Natural killer cell (primary cell): ENCODE data around the gene SPOCK1. TPM values are rescaled to one million over a fixed set of nuclear protein-coding genes. Genes with fewer than 3 reads are reported as not detected.
"Not testable (repeated sequence)": the region's sequence is repeated elsewhere in the genome, so short reads cannot be mapped to it uniquely, and the experiment has no call there.

Experiments used
- ATAC-seq, 3 donors: fragments of 150-1000 bp in 2 of 3; fragments of 200-7000 bp in 1 of 3; cut with Tn5 transposase; 1 replicate in 1 of 3; 2 replicates in 2 of 3; pipeline ENCODE4 v1.10.0; 2021; ENCODE audit warnings: mild to moderate bottlenecking in 2 of 3, moderate library complexity in 2 of 3
- DNase-seq, 2 donors: peaks; one replicate each; pipeline versions ENCODE4 v3.0.0 to v3.0.0-alpha.2; 2013 to 2021; ENCODE audit warnings: mixed read lengths in 1 of 2
- H3K27ac ChIP-seq: one replicate; pipeline ENCODE4 v1.5.1; 2013; ENCODE audit warnings: mild to moderate bottlenecking, low read length
- H3K27me3 ChIP-seq: one replicate; pipeline ENCODE4 v1.6.1; 2013; ENCODE audit warnings: low read length; ENCODE audit not compliant: control insufficient read depth, insufficient read depth
- H3K36me3 ChIP-seq: one replicate; pipeline ENCODE4 v1.6.1; 2013; ENCODE audit warnings: low read length; ENCODE audit not compliant: control insufficient read depth, insufficient read depth
- H3K4me1 ChIP-seq: one replicate; pipeline ENCODE4 v1.6.1; 2013; ENCODE audit warnings: low read length; ENCODE audit not compliant: control insufficient read depth, insufficient read depth
- H3K4me3 ChIP-seq: one replicate; pipeline ENCODE4 v1.5.1; 2013; ENCODE audit warnings: low read length
- H3K9me3 ChIP-seq: one replicate; pipeline ENCODE4 v1.6.1; 2013; ENCODE audit warnings: low read length; ENCODE audit not compliant: control insufficient read depth, insufficient read depth
- H3K27ac Mint-ChIP-seq, 2 donors: one replicate each; pipeline ENCODE4 v1.8.0; 2022; ENCODE audit warnings: mild to moderate bottlenecking in 2 of 2, mixed read lengths in 2 of 2, moderate library complexity in 1 of 2
- H3K27me3 Mint-ChIP-seq, 2 donors: one replicate each; pipeline ENCODE4 v1.8.0; 2022; ENCODE audit warnings: low read depth in 2 of 2, mixed read lengths in 2 of 2
- H3K36me3 Mint-ChIP-seq: one replicate; pipeline ENCODE4 v1.8.0; 2022; ENCODE audit warnings: mixed read lengths
- H3K4me1 Mint-ChIP-seq, 2 donors: one replicate each; pipeline ENCODE4 v1.8.0; 2022; ENCODE audit warnings: mixed read lengths in 2 of 2
- H3K4me3 Mint-ChIP-seq: one replicate; pipeline ENCODE4 v1.8.0; 2022; ENCODE audit warnings: mild to moderate bottlenecking, moderate library complexity, mixed read lengths
- H3K9me3 Mint-ChIP-seq, 2 donors: one replicate each; pipeline ENCODE4 v1.8.0; 2022; ENCODE audit warnings: mixed read lengths in 2 of 2
- CTCF ChIP-seq: fragments of 200-600 bp; IDR thresholded peaks from one replicate; pipeline ENCODE4 v1.8.0; 2022; ENCODE audit warnings: antibody characterized with exemption
- WGBS: methylation state at CpG from one replicate; pipeline ENCODE4 v1.1.7; 2013; ENCODE audit warnings: missing lambda C conversion rate; ENCODE audit not compliant: insufficient coverage; 5-methylcytosine and 5-hydroxymethylcytosine counted together
- intact Hi-C: fragments of 100-400 bp; cut with micrococcal nuclease; formaldehyde crosslinking; loops from one replicate; pipeline ENCODE4 v1.14.2; 2022
- total RNA-seq, 4 donors: library from RNA; stranded (reverse); fragments of 120-200 nt in 1 of 4; gene quantifications; one replicate each; pipeline versions ENCODE4 v1.2.3 to v1.2.4, GENCODE V29; 2013 to 2022

Gene SPOCK1
- total RNA-seq, 3 donors from 2014 or later (not counting 1 experiment from before 2014, with no cell fraction given) = 0.09 to 1.6 (median 0.61) TPM

- Mint-ChIP-seq H3K4me3 (no peak overlapping the region), H3K36me3 (no peaks in the 10 kb centered on the region), H3K9me3 (no peaks in the 10 kb centered on the region), H3K4me1 (peaks cover 0 to 12% of the 10 kb centered on the region in 2 donors), H3K27me3 (peaks cover 24% of the 10 kb centered on the region in 2 donors), H3K27ac (no peak overlapping the region)
- intact Hi-C loops = no loop called here
- 82% methylated on average over 4 of the region's 4 CpGs for whole genome bisulfite sequencing
- Histone ChIP-seq H3K9me3 (no peaks in the 10 kb centered on the region), H3K4me3 (no peak overlapping the region), H3K27me3 (peaks cover 14% of the 10 kb centered on the region), H3K27ac (no peak overlapping the region), H3K4me1 (peaks cover 5% of the 10 kb centered on the region), H3K36me3 (no peaks in the 10 kb centered on the region)
- DNase-seq (no peak), ATAC-seq (no peak)
- no peak for TF ChIP-seq CTCF
Measured at GRCh38 chr5:137501226-137501625, 2.1 kb upstream of the SPOCK1 start.

GRCh38 chr5:137500615-137501225 lies 1.6 kb upstream of the SPOCK1 start:
- Histone ChIP-seq H3K4me1 (peaks cover 5% of the 10 kb centered on the region), H3K9me3 (no peaks in the 10 kb centered on the region), H3K4me3 (no peak overlapping the region), H3K27ac (no peak overlapping the region), H3K36me3 (no peaks in the 10 kb centered on the region), H3K27me3 (peaks cover 16% of the 10 kb centered on the region)
- Mint-ChIP-seq H3K36me3 (no peaks in the 10 kb centered on the region), H3K4me1 (peaks cover 0 to 12% of the 10 kb centered on the region in 2 donors), H3K9me3 (no peaks in the 10 kb centered on the region), H3K27me3 (peaks cover 26 to 28% of the 10 kb centered on the region in 2 donors), H3K4me3 (no peak overlapping the region), H3K27ac (no peak overlapping the region)
- ATAC-seq (no peak), DNase-seq (no peak)
- intact Hi-C loops = no loop called here
- WGBS = 86% methylated on average over 11 of the region's 11 CpGs
- TF ChIP-seq CTCF = no peak

- DNase-seq, H3K36me3 Mint-ChIP-seq, H3K4me1 Mint-ChIP-seq, H3K9me3 ChIP-seq, H3K9me3 Mint-ChIP-seq, H3K36me3 ChIP-seq, H3K27ac ChIP-seq, H3K4me1 ChIP-seq, H3K27ac Mint-ChIP-seq, H3K4me3 Mint-ChIP-seq, H3K4me3 ChIP-seq: not testable (repeated sequence)
- no CpG with 5 or more reads among the region's 5 CpGs for WGBS
- peaks cover 16% of the 10 kb centered on the region for H3K27me3 ChIP-seq
- H3K27me3 Mint-ChIP-seq = peaks cover 18 to 21% of the 10 kb centered on the region in 2 donors
- peak in 1 of 3 donors; percentile 5 for ATAC-seq
- intact Hi-C loops = loop anchor here (10.0 kb wide), 1 partner anchor 175 kb away; no protein-coding TSS in a partner anchor
Measured at GRCh38 chr5:137499506-137499847, 351 bp upstream of the SPOCK1 start.

- no peaks in the 10 kb centered on the region for H3K9me3 Mint-ChIP-seq
- Histone ChIP-seq H3K4me3 (no peak overlapping the region), H3K4me1 (peaks cover 5% of the 10 kb centered on the region), H3K36me3 (no peaks in the 10 kb centered on the region), H3K27ac (no peak overlapping the region), H3K27me3 (peaks cover 16% of the 10 kb centered on the region), H3K9me3 (no peaks in the 10 kb centered on the region)
- no peak overlapping the region for H3K27ac Mint-ChIP-seq
- 5% methylated on average over 57 of the region's 57 CpGs for WGBS
- no peak for TF ChIP-seq CTCF
- ATAC-seq (no peak), DNase-seq (no peak)
- intact Hi-C loops = loop anchor here (10.0 kb wide), 1 partner anchor 174 kb away; no protein-coding TSS in a partner anchor
- peaks cover 18 to 21% of the 10 kb centered on the region in 2 donors for H3K27me3 Mint-ChIP-seq
- H3K36me3 Mint-ChIP-seq = no peaks in the 10 kb centered on the region
- H3K4me1 Mint-ChIP-seq = peaks cover 0 to 5% of the 10 kb centered on the region in 2 donors
- no peak overlapping the region for H3K4me3 Mint-ChIP-seq
Measured at GRCh38 chr5:137498301-137498735, 808 bp downstream of the SPOCK1 start.
